ENCODE measurements around the gene CRYGC. TPM values are rescaled to one million over a fixed set of nuclear protein-coding genes. Genes with fewer than 3 reads are reported as not detected.
A peak's percentile ranks its signal among the peaks of the same experiment; 100 is the strongest.

The CRYGC gene
- total and polyA plus RNA-seq, 2 of the 8 experiments (the other 6 are each of a cell fraction or from before 2014, with no cell fraction given), result not detected

DNA sequence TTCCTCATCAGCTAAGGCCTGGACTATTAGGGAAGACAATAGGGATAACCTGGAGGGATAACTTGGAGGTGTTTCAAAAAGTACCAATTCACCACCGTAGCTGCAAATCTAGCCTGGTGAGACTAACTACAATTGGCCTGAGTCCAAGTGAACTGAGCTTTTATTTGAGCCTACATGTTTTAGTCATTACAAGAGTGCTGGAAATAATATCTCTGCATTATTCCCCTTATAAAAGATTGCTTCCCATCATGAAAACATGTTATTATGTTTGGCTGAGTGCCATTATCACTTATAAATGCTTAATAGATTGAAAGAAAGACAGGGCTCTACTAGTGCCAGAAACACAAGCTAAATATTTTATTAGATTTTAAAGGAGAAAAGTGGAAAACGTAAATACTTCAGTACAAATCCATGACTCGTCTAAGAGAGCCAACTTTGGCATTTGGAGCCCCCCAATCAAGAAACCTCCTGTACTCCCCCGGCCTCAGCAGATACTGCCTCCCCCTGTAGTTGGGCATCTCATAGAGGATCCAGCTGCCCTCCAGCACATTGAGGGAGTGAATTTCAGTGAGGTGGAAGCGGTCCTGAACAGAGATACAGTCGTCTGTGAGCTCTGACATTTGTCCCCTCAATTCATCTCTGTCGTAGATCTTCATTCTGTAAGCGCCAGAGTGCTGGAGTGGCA, 12.8 kb upstream of the CRYGC start:
- H3K14ac ChIP-seq (ENCODE audit: insufficient read length), result no peak overlapping the region
- H3K4me2 ChIP-seq (ENCODE audit: insufficient read depth in 1 of 2, low read depth in 2 of 2, low read length in 2 of 2), result no peak overlapping the region
- H3K23ac ChIP-seq (ENCODE audit: insufficient read length), result no peak overlapping the region
- H4K91ac ChIP-seq (replicated peaks; ENCODE audit: insufficient read length, low read length), result peak overlapping the region; percentile 1
- no peaks in the 10 kb centered on the region for H3K79me1 ChIP-seq (ENCODE audit: low read depth, low read length)
- H4K8ac ChIP-seq (ENCODE audit: extremely low read depth, insufficient read depth, low read length), result no peak overlapping the region
- H3K27ac ChIP-seq (ENCODE audit: low read depth, low read length), result no peak overlapping the region
- no peak overlapping the region for H3K4me3 ChIP-seq (ENCODE audit: extremely low read depth in 1 of 4, insufficient read depth in 2 of 4, low read depth in 3 of 4, low read length in 4 of 4)
- H3K4ac ChIP-seq (replicated peaks; ENCODE audit: insufficient read length, low read depth, low read length), result no peak overlapping the region
- no peaks in the 10 kb centered on the region; a peak in 1 of 7 replicates for H3K27me3 ChIP-seq (replicated peaks in 1 of 4; ENCODE audit: control insufficient read depth in 3 of 4, extremely low read depth in 1 of 4, insufficient read depth in 3 of 4, low read length in 3 of 4)
- H3K9me3 ChIP-seq (ENCODE audit: insufficient read depth in 2 of 2, low read depth in 1 of 2, low read length in 1 of 2), result no peaks in the 10 kb centered on the region; a peak in 1 of 4 replicates
- peak overlapping the region; percentile 67; the same call in 1 of the 2 replicates for H2BK5ac ChIP-seq (ENCODE audit: low read depth, low read length)
- H3K56ac ChIP-seq (replicated peaks; ENCODE audit: insufficient read length, low read depth, low read length), result no peak overlapping the region
- no peak overlapping the region for H4K5ac ChIP-seq (ENCODE audit: insufficient read length, low read depth, low read length)
- H4K20me1 ChIP-seq (replicated peaks in 1 of 2; ENCODE audit: control insufficient read depth in 1 of 2, insufficient read depth in 2 of 2, low read length in 2 of 2), result no peaks in the 10 kb centered on the region
- 0 out of 7 replicates have a peak, but pooled peaks cover 0 to 3% (median 0%) of the 10 kb centered on the region in 4 experiments for H3K4me1 ChIP-seq (replicated peaks in 1 of 4; ENCODE audit: control insufficient read depth in 3 of 4, insufficient read depth in 4 of 4, low read length in 3 of 4)
- H3K23me2 ChIP-seq (ENCODE audit: low read depth, low read length), result no peaks in the 10 kb centered on the region
- peak overlapping the region; percentile 34; the same call in 1 of the 2 replicates for H2AK5ac ChIP-seq (ENCODE audit: low read depth, low read length)
- no peaks in the 10 kb centered on the region for H3K79me2 ChIP-seq (ENCODE audit: control insufficient read depth in 1 of 2, insufficient read depth in 2 of 2, low read length in 2 of 2)
- H3K18ac ChIP-seq (ENCODE audit: extremely low read depth, low read length), result no peak overlapping the region
- CTCF ChIA-PET (ENCODE audit: partially characterized antibody), result interaction anchor here (0.5 to 2.5 kb wide), 12 partner anchors 11 to 819 kb away, joined by 3 to 14 read pairs (median 4); partner anchors contain the start of gene IDH1
- no peak for FAIRE-seq
- H3K9ac ChIP-seq (replicated peaks in 1 of 4; ENCODE audit: extremely low read depth in 1 of 4, low read depth in 3 of 4, low read length in 3 of 4), result no peak overlapping the region
- H2BK15ac ChIP-seq (ENCODE audit: low read length), result no peak overlapping the region
- DNase-seq (ENCODE audit: low read depth in 1 of 2, low spot score in 2 of 2), result no peak
- H2BK20ac ChIP-seq (ENCODE audit: low read length), result peak overlapping the region; percentile 57; the same call in 1 of the 2 replicates
- 84% methylated on average over 8 of the region's 8 CpGs; no CpG with 5 or more reads in 1 of the 2 experiments for WGBS, 2 experiments (ENCODE audit: extremely low coverage in 1 of 2, insufficient coverage in 1 of 2, insufficient read length in 1 of 2, insufficient replicate concordance in 2 of 2, low coverage in 1 of 2, low lambda C conversion rate in 2 of 2, missing lambda C conversion rate in 1 of 2)
- H3K36me3 ChIP-seq (ENCODE audit: control insufficient read depth in 2 of 4, insufficient read depth in 4 of 4, low read length in 3 of 4), result no peaks in the 10 kb centered on the region
- POLR2A ChIA-PET (ENCODE audit: partially characterized antibody), result interaction anchor here (1.0 to 1.7 kb wide), 3 partner anchors 14 to 21 kb away, joined by 3 to 4 read pairs (median 4); partner anchors contain the start of gene CRYGD
- H2BK120ac ChIP-seq (replicated peaks; ENCODE audit: low read depth, low read length), result peak overlapping the region; percentile 72
- no peak overlapping the region for H2AFZ ChIP-seq (ENCODE audit: low read length)
- peak overlapping the region; percentile 65; the same call in 1 of the 2 replicates for H2BK12ac ChIP-seq (ENCODE audit: low read depth, low read length)
- no peak for TF ChIP-seq SIN3A (conservative IDR thresholded peaks at IDR 0.05 in 1 of 2, IDR thresholded peaks at IDR 0.05 in 1 of 2; ENCODE audit: low read depth in 1 of 2, low read length in 2 of 2)
- no peak for TF ChIP-seq MAX (IDR thresholded peaks at IDR 0.05)
- TF ChIP-seq TEAD4 (IDR thresholded peaks at IDR 0.05; ENCODE audit: low read depth, low read length), result no peak
- no peak for TF ChIP-seq FOSL1 (IDR thresholded peaks at IDR 0.05; ENCODE audit: insufficient read depth, low read depth, low read length)
- no peak for TF ChIP-seq SP2 (IDR thresholded peaks at IDR 0.05; ENCODE audit: low read length)
- TF ChIP-seq JUN (IDR thresholded peaks at IDR 0.05; ENCODE audit: low read depth, low read length), result no peak
- no peak for TF ChIP-seq CTCF (IDR thresholded peaks at IDR 0.05; ENCODE audit: control extremely low read depth in 1 of 3, insufficient read depth in 1 of 3, low read depth in 1 of 3, low read length in 3 of 3)
- TF ChIP-seq YY1 (IDR thresholded peaks at IDR 0.05; ENCODE audit: low read depth, low read length), result no peak
- TF ChIP-seq RAD21 (IDR thresholded peaks at IDR 0.05 in 1 of 2, conservative IDR thresholded peaks at IDR 0.05 in 1 of 2; ENCODE audit: low read depth in 2 of 2, low read length in 2 of 2), result no peak

All from H1 (cell line).